HCT116 (cell line): ENCODE results near the gene CCDC88C. TPM values are rescaled to one million over a fixed set of nuclear protein-coding genes. Genes with fewer than 3 reads are reported as not detected.

ENCODE experiments used
- ATAC-seq: fragments of 200-7000 bp; cut with Tn5 transposase; 2 replicates; pipeline ENCODE4 v1.9.1; 2020; ENCODE audit warnings: mild to moderate bottlenecking, moderate library complexity
- BruUV-seq: library from RNA; stranded (reverse); fragments of 400-500 nt; replicated peaks from 2 replicates; lab custom pipeline; 2021; lab: Mats Ljungman, UMichigan
- CTCF ChIA-PET: fragments of 300-600 bp; sonication (Branson Sonifier 250); formaldehyde crosslinking; loops from one replicate; lab custom pipeline; 2021; ENCODE audit warnings: antibody characterized with exemption; lab: Charles Lee
- POLR2A ChIA-PET: fragments of 300-600, 350-600 bp; sonication (Branson Sonifier 250); formaldehyde crosslinking; loops from one replicate; lab custom pipeline; 2021; ENCODE audit warnings: antibody characterized with exemption; lab: Charles Lee
- RAD21 ChIA-PET, 2 experiments: fragments of 300-600 bp; sonication (Branson Sonifier 250); formaldehyde crosslinking; loops; one replicate each; lab custom pipeline; 2023; ENCODE audit warnings: low total read pairs in 2 of 2; ENCODE audit not compliant: uncharacterized antibody in 2 of 2, unreplicated experiment in 2 of 2, low non-redundant PET in 1 of 2; lab: Charles Lee
- DNase-seq: peaks from one replicate; pipeline ENCODE4 v3.0.0-alpha.2; 2010; ENCODE audit warnings: low read depth, low spot score
- H2AFZ ChIP-seq: fragments of 200-600 bp; shearing (Covaris generic), sonication (generic); 2 replicates; pipeline ENCODE4 v1.6.1; 2017; ENCODE audit warnings: low read depth, mixed run types, mixed read lengths, antibody characterized with exemption, low read length; ENCODE audit not compliant: poor library complexity, severe bottlenecking
- H3K27ac ChIP-seq: 2 replicates; pipeline ENCODE4 v1.5.1; 2012; ENCODE audit warnings: low read depth, low read length
- H3K27me3 ChIP-seq: fragments of 200-600 bp; sonication (generic); 2 replicates; pipeline ENCODE4 v1.6.1; 2016; ENCODE audit warnings: mixed run types, low read length, mixed read lengths; ENCODE audit not compliant: insufficient read depth
- H3K36me3 ChIP-seq, 2 experiments: fragments of 200-500 bp in 1 of 2; fragments of 200-600 bp in 1 of 2; sonication (Bioruptor generic) in 1 of 2; sonication (generic) in 1 of 2; 2 replicates each; pipeline versions ENCODE4 v1.5.1 to v1.6.1; 2014 to 2016; ENCODE audit warnings: low read length in 2 of 2, inconsistent platforms in 1 of 2, mixed read lengths in 1 of 2, mixed run types in 1 of 2; ENCODE audit not compliant: insufficient read depth in 2 of 2, control insufficient read depth in 1 of 2
- H3K4me1 ChIP-seq, 2 experiments: fragments of 200-600 bp in 1 of 2; sonication (generic) in 1 of 2; 2 replicates each; pipeline versions ENCODE4 v1.5.1 to v1.6.1; 2012 to 2017; ENCODE audit warnings: low read length in 2 of 2, inconsistent platforms in 1 of 2, mild to moderate bottlenecking in 1 of 2, mixed read lengths in 1 of 2, mixed run types in 1 of 2, moderate library complexity in 1 of 2; ENCODE audit not compliant: insufficient read depth in 2 of 2, control insufficient read depth in 1 of 2
- H3K4me2 ChIP-seq: fragments of 200-600 bp; sonication (generic); 2 replicates; pipeline ENCODE4 v1.6.1; 2017; ENCODE audit warnings: mixed run types, low read length, mixed read lengths
- H3K4me3 ChIP-seq, 2 experiments: fragments of 200-600 bp in 1 of 2; sonication (generic) in 1 of 2; replicated peaks in 1 of 2; 2 replicates each; pipeline ENCODE4 v1.5.1; 2011 to 2016; ENCODE audit warnings: low read length in 2 of 2, control low read depth in 1 of 2, low read depth in 1 of 2, mild to moderate bottlenecking in 1 of 2, mixed read lengths in 1 of 2, mixed run types in 1 of 2
- H3K79me2 ChIP-seq: fragments of 200-600 bp; sonication (generic); 2 replicates; pipeline ENCODE4 v1.6.1; 2017; ENCODE audit warnings: mild to moderate bottlenecking, mixed run types, low read length, moderate library complexity, mixed read lengths; ENCODE audit not compliant: insufficient read depth
- H3K9ac ChIP-seq: fragments of 200-600 bp; sonication (generic); 2 replicates; pipeline ENCODE4 v1.6.1; 2016; ENCODE audit warnings: low read length, mixed read lengths
- H3K9me2 ChIP-seq: fragments of 200-600 bp; sonication (generic), shearing (Covaris generic); 2 replicates; pipeline ENCODE4 v1.6.1; 2017; ENCODE audit warnings: mixed run types, mild to moderate bottlenecking, moderate library complexity; ENCODE audit not compliant: insufficient read depth
- H3K9me3 ChIP-seq, 2 experiments: fragments of 200-500 bp in 1 of 2; fragments of 200-600 bp in 1 of 2; sonication (Bioruptor generic) in 1 of 2; sonication (generic) in 1 of 2; 2 replicates each; pipeline ENCODE4 v1.6.1; 2014 to 2017; ENCODE audit warnings: low read length in 2 of 2, mixed read lengths in 2 of 2, inconsistent platforms in 1 of 2, low read depth in 1 of 2, mild to moderate bottlenecking in 1 of 2, mixed run types in 1 of 2, moderate library complexity in 1 of 2; ENCODE audit not compliant: control insufficient read depth in 1 of 2, insufficient read depth in 1 of 2
- H4K20me1 ChIP-seq: fragments of 200-600 bp; sonication (generic), shearing (Covaris generic); 2 replicates; pipeline ENCODE4 v1.6.1; 2017; ENCODE audit warnings: mixed run types, mild to moderate bottlenecking, moderate library complexity; ENCODE audit not compliant: insufficient read depth
- CBX3 ChIP-seq: IDR thresholded peaks from 2 replicates; pipeline ENCODE4 v1.6.1; 2012; ENCODE audit warnings: low read depth
- CEBPB ChIP-seq: IDR thresholded peaks from 2 replicates; pipeline ENCODE4 v1.6.1; 2012; ENCODE audit warnings: low read depth
- FOSL1 ChIP-seq: IDR thresholded peaks from 2 replicates; pipeline ENCODE4 v1.6.1; 2012; ENCODE audit warnings: low read depth
- JUND ChIP-seq: IDR thresholded peaks from 2 replicates; pipeline ENCODE4 v1.6.1; 2012
- RAD21 ChIP-seq: IDR thresholded peaks from 2 replicates; pipeline ENCODE4 v1.6.1; 2012; ENCODE audit warnings: low read depth, mild to moderate bottlenecking
- intact Hi-C: fragments of 100-400 bp; cut with micrococcal nuclease; formaldehyde crosslinking; loops from 2 replicates; pipeline ENCODE4 v1.10.0; 2022
- total RNA-seq: library from RNA; stranded (reverse); gene quantifications from one replicate; pipeline ENCODE4 v1.2.1, GENCODE V29; 2021; ENCODE audit not compliant: unreplicated experiment
- TF ChIP-seq, protein P1 (sequence below): IDR thresholded peaks from 2 replicates; pipeline ENCODE4 v1.6.1; 2012
- TF ChIP-seq, protein P2 (sequence below): IDR thresholded peaks from 2 replicates; pipeline ENCODE4 v1.6.1; 2012

CCDC88C gene
- total RNA-seq, 1 experiment from 2014 or later: 20.8 TPM

DNA sequence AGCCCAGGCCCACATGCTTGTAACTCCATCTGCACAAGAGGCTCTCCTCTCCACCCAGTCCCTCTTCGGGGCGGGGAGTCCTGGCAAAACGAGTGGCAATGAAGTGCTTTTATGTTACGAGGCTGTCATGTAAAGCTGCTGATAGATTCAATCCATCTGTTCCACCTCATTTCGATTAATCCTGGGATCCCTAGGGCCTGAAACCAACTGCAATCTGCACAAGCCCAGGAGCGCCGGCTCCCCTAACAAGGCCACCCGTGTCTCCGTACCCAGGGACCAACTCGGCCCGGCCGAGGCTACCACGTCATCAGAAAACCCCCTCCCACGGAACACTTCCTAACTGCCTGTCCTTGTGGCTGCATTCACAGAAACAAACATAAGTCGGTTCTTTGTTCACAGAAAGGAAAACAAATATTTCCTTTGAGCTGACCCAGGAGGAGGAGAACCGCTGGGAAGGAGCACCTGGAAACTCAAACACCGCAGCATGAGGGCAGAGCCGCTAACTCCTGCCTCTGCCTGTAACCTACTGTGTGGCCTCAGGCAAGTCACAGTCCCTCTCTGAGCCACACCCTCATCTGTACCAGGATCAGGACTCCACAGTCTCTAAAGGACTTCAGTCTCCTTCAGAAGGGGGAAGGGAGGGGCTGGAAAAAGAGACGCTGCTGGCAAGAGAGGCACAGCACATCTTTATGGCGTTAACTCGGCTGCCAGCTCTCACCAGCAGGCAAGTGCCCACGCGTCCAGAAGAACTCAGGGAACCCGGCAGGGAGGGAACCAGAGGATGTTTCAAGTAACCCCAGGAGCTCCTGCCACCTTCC, 47.8 kb downstream of the CCDC88C start:
- H3K9me2 ChIP-seq: no peaks in the 10 kb centered on the region
- BruUV-seq: no TSS peak
- ChIA-PET CTCF (interaction anchor here (0.6 kb wide), 1 partner anchor 197 kb away, joined by 3 read pairs; no protein-coding TSS in a partner anchor), RAD21 (no interaction called here), POLR2A (no interaction called here)
- peaks cover 0 to 4% of the 10 kb centered on the region in 2 experiments; a peak in 2 of 4 replicates for H3K4me1 ChIP-seq
- H3K79me2 ChIP-seq: peaks cover 7% of the 10 kb centered on the region; the same call in 1 of the 2 replicates
- H3K9me3 ChIP-seq: no peaks in the 10 kb centered on the region
- no peak for TF ChIP-seq RAD21
- no peak for TF ChIP-seq JUND
- H3K4me3 ChIP-seq: no peak overlapping the region
- no peak overlapping the region for H3K9ac ChIP-seq
- H2AFZ ChIP-seq: no peak overlapping the region
- DNase-seq: no peak
- no peak overlapping the region for H3K4me2 ChIP-seq
- no peaks in the 10 kb centered on the region for H4K20me1 ChIP-seq
- intact Hi-C loops: no loop called here
- ATAC-seq: no peak
- no peak overlapping the region for H3K27ac ChIP-seq
- no peaks in the 10 kb centered on the region for H3K27me3 ChIP-seq
- no peaks in the 10 kb centered on the region for H3K36me3 ChIP-seq

DNA sequence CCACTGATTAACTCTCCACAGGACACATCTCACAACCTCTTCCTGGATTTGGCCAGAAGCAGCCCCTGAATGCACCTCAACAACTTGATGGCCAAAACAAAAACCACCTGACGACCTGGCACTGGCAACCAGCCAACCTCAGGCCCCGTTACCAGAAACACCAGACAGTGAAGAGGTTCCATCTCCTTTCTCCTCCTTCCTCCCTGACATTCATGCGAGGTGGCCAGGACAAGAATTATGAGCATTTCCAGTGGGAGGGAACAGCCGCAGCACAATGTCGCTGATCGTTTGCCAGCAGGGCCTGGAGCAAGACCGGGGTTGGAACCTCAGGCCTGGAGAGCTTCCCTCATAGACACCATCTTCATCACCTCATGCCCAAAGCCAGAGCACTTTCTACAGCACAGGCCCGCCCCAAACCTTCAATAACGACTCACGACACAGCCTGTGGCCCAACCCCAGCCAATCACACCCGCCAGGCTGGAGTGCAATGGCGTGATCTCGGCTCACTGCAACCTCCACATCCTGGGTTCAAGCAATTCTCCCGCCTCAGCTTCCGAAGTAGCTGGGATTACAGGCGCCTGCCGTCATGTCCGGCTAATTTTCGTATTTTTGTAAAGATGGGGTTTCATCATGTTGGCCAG, 48.7 kb downstream of the CCDC88C start:
- no peak overlapping the region for H3K27ac ChIP-seq
- H3K4me1 ChIP-seq: peaks cover 0 to 3% of the 10 kb centered on the region in 2 experiments; a peak in 2 of 4 replicates
- H3K79me2 ChIP-seq: peaks cover 11% of the 10 kb centered on the region; the same call in 1 of the 2 replicates
- intact Hi-C loops: no loop called here
- H3K9me2 ChIP-seq: no peaks in the 10 kb centered on the region
- no peak for ATAC-seq
- TF ChIP-seq CBX3 (no peak), FOSL1 (no peak), CEBPB (no peak)
- TF ChIP-seq, protein P1, sequence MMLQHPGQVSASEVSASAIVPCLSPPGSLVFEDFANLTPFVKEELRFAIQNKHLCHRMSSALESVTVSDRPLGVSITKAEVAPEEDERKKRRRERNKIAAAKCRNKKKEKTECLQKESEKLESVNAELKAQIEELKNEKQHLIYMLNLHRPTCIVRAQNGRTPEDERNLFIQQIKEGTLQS: no peak
- TF ChIP-seq, protein P2, sequence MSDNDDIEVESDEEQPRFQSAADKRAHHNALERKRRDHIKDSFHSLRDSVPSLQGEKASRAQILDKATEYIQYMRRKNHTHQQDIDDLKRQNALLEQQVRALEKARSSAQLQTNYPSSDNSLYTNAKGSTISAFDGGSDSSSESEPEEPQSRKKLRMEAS: no peak
- TF ChIP-seq, all 23 proteins: peak for 0
- no peaks in the 10 kb centered on the region for H3K36me3 ChIP-seq
- ChIA-PET CTCF (interaction anchor here (0.6 kb wide), 1 partner anchor 196 kb away, joined by 3 read pairs; no protein-coding TSS in a partner anchor), RAD21 (no interaction called here), POLR2A (no interaction called here)
- no peaks in the 10 kb centered on the region for H3K27me3 ChIP-seq
- H4K20me1 ChIP-seq: no peaks in the 10 kb centered on the region
- H3K9ac ChIP-seq: no peak overlapping the region
- no peak overlapping the region for H2AFZ ChIP-seq
- H3K4me3 ChIP-seq: no peak overlapping the region
- no peaks in the 10 kb centered on the region for H3K9me3 ChIP-seq
- no peak for DNase-seq
- BruUV-seq: no TSS peak
- no peak overlapping the region for H3K4me2 ChIP-seq
